Measurements from ENCODE around the gene INPP4B. TPM values are rescaled to one million over a fixed set of nuclear protein-coding genes. Genes with fewer than 3 reads are reported as not detected.

INPP4B gene
- polyA plus RNA-seq, 1 of the 3 experiments (the other 2 are of a cell fraction), result 0.08 TPM

DNA sequence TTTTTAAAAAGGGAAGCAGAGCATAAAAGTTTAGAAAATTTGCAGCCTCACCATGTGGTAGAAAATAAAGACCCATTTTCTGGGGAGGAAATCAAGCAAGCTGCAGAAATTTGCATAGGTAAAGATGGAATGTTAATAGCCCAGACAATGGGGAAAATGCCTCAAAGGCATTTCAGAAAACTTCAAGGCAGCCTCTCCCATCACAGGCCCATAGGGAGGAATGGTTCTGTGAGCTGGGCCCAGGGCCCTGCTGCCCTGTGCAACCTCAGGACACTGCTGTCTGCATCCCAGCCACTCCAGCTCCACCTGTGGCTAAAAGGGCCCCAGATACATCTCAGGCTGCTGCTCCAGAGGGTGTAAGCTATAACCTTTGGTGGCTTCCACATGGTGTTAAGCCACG, 137.9 kb downstream of the INPP4B start:
- Histone ChIP-seq H4K20me1 (ENCODE audit: insufficient read depth) (no peaks in the 10 kb centered on the region), H3F3A (replicated peaks; ENCODE audit: insufficient read depth) (no peaks in the 10 kb centered on the region), H3K79me2 (ENCODE audit: insufficient read depth) (no peaks in the 10 kb centered on the region; the same call in 1 of the 2 replicates), H3K9me2 (no peaks in the 10 kb centered on the region), H3K4me1 (ENCODE audit: control insufficient read depth in 1 of 2, insufficient read depth in 2 of 2, low read depth in 1 of 2, low read length in 1 of 2) (peaks cover 0 to 4% of the 10 kb centered on the region in 2 experiments; a peak in 1 of 4 replicates), H2AFZ (ENCODE audit: low read depth) (no peak overlapping the region), H3K4me2 (no peak overlapping the region), H3K9ac (no peak overlapping the region), H3K27me3 (ENCODE audit: insufficient read depth) (no peaks in the 10 kb centered on the region), H3K4me3 (ENCODE audit: low read depth in 2 of 2, low read length in 1 of 2) (no peak overlapping the region), H3K36me3 (replicated peaks in 1 of 2; ENCODE audit: control insufficient read depth in 1 of 2, insufficient read depth in 2 of 2, low read length in 1 of 2) (no peaks in the 10 kb centered on the region), H3K27ac (ENCODE audit: low read depth in 2 of 2, low read length in 1 of 2) (no peak overlapping the region), H3K9me3 (no peaks in the 10 kb centered on the region)
- TF ChIP-seq MEF2A (IDR thresholded peaks at IDR 0.05; ENCODE audit: borderline replicate concordance, low read depth) (no peak), EZH2phosphoT487 (IDR thresholded peaks at IDR 0.05; ENCODE audit: borderline replicate concordance, low read depth) (no peak), NRF1 (IDR thresholded peaks at IDR 0.05; ENCODE audit: low read depth, low read length) (no peak), MAX (IDR thresholded peaks at IDR 0.05; ENCODE audit: low read depth) (no peak)
- ChIA-PET POLR2A (no interaction called here), CTCF (interaction anchor here (0.6 kb wide), 1 partner anchor 986 kb away, joined by 3 read pairs; no protein-coding TSS in a partner anchor)
- no peak for DNase-seq
- 50% methylated on average over 1 of the region's 1 CpG for WGBS (ENCODE audit: low lambda C conversion rate)

GRCh38 chr4:142707401-142707800, 138.7 kb downstream of the INPP4B start:
- Histone ChIP-seq H2AFZ (ENCODE audit: low read depth) (no peak overlapping the region), H3K79me2 (ENCODE audit: insufficient read depth) (no peaks in the 10 kb centered on the region; the same call in 1 of the 2 replicates), H3K4me3 (ENCODE audit: low read depth in 2 of 2, low read length in 1 of 2) (no peak overlapping the region), H3F3A (replicated peaks; ENCODE audit: insufficient read depth) (no peaks in the 10 kb centered on the region), H4K20me1 (ENCODE audit: insufficient read depth) (no peaks in the 10 kb centered on the region), H3K4me1 (ENCODE audit: control insufficient read depth in 1 of 2, insufficient read depth in 2 of 2, low read depth in 1 of 2, low read length in 1 of 2) (peaks cover 0 to 4% of the 10 kb centered on the region in 2 experiments; a peak in 1 of 4 replicates), H3K4me2 (no peak overlapping the region), H3K9me3 (no peaks in the 10 kb centered on the region), H3K36me3 (replicated peaks in 1 of 2; ENCODE audit: control insufficient read depth in 1 of 2, insufficient read depth in 2 of 2, low read length in 1 of 2) (no peaks in the 10 kb centered on the region), H3K9me2 (no peaks in the 10 kb centered on the region), H3K27me3 (ENCODE audit: insufficient read depth) (no peaks in the 10 kb centered on the region), H3K9ac (no peak overlapping the region), H3K27ac (ENCODE audit: low read depth in 2 of 2, low read length in 1 of 2) (no peak overlapping the region)
- ChIA-PET POLR2A (no interaction called here), CTCF (no interaction called here)
- 40% methylated on average over 1 of the region's 1 CpG for WGBS (ENCODE audit: low lambda C conversion rate)
- TF ChIP-seq FOXM1 (IDR thresholded peaks at IDR 0.05; ENCODE audit: low read depth), result no peak
- no peak for TF ChIP-seq SIN3A (IDR thresholded peaks at IDR 0.05; ENCODE audit: borderline replicate concordance, low read depth, low read length)
- TF ChIP-seq RFX5 (IDR thresholded peaks at IDR 0.05; ENCODE audit: low read length), result no peak
- TF ChIP-seq SMC3 (IDR thresholded peaks at IDR 0.05; ENCODE audit: low read depth, low read length), result no peak
- no peak for TF ChIP-seq YY1 (IDR thresholded peaks at IDR 0.05; ENCODE audit: low read depth)
- no peak for TF ChIP-seq USF1 (IDR thresholded peaks at IDR 0.05; ENCODE audit: borderline replicate concordance, low read depth)
- TF ChIP-seq POLR2AphosphoS5 (IDR thresholded peaks at IDR 0.05; ENCODE audit: low read depth, low read length), result no peak
- TF ChIP-seq, protein P1, sequence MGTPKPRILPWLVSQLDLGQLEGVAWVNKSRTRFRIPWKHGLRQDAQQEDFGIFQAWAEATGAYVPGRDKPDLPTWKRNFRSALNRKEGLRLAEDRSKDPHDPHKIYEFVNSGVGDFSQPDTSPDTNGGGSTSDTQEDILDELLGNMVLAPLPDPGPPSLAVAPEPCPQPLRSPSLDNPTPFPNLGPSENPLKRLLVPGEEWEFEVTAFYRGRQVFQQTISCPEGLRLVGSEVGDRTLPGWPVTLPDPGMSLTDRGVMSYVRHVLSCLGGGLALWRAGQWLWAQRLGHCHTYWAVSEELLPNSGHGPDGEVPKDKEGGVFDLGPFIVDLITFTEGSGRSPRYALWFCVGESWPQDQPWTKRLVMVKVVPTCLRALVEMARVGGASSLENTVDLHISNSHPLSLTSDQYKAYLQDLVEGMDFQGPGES (IDR thresholded peaks at IDR 0.05; ENCODE audit: low read depth, low read length), result no peak
- no peak for TF ChIP-seq EP300 (IDR thresholded peaks at IDR 0.05; ENCODE audit: borderline replicate concordance in 1 of 2, low read depth in 1 of 2, low read length in 1 of 2)
- TF ChIP-seq ELF1 (IDR thresholded peaks at IDR 0.05), result no peak
- TF ChIP-seq NFIC (IDR thresholded peaks at IDR 0.05; ENCODE audit: borderline replicate concordance), result no peak
- no peak for TF ChIP-seq TEAD4 (IDR thresholded peaks at IDR 0.05; ENCODE audit: borderline replicate concordance, insufficient read depth)
- no peak for TF ChIP-seq RCOR1 (IDR thresholded peaks at IDR 0.05; ENCODE audit: low read length)
- TF ChIP-seq GABPA (IDR thresholded peaks at IDR 0.05; ENCODE audit: low read depth), result no peak
- no peak for TF ChIP-seq MEF2A (IDR thresholded peaks at IDR 0.05; ENCODE audit: borderline replicate concordance, low read depth)
- no peak for TF ChIP-seq CHD2 (IDR thresholded peaks at IDR 0.05; ENCODE audit: low read length, partially characterized antibody)
- no peak for TF ChIP-seq FOSL2 (IDR thresholded peaks at IDR 0.05; ENCODE audit: borderline replicate concordance, low read depth)
- TF ChIP-seq RAD21 (IDR thresholded peaks at IDR 0.05; ENCODE audit: low read length), result no peak
- TF ChIP-seq, protein P2, sequence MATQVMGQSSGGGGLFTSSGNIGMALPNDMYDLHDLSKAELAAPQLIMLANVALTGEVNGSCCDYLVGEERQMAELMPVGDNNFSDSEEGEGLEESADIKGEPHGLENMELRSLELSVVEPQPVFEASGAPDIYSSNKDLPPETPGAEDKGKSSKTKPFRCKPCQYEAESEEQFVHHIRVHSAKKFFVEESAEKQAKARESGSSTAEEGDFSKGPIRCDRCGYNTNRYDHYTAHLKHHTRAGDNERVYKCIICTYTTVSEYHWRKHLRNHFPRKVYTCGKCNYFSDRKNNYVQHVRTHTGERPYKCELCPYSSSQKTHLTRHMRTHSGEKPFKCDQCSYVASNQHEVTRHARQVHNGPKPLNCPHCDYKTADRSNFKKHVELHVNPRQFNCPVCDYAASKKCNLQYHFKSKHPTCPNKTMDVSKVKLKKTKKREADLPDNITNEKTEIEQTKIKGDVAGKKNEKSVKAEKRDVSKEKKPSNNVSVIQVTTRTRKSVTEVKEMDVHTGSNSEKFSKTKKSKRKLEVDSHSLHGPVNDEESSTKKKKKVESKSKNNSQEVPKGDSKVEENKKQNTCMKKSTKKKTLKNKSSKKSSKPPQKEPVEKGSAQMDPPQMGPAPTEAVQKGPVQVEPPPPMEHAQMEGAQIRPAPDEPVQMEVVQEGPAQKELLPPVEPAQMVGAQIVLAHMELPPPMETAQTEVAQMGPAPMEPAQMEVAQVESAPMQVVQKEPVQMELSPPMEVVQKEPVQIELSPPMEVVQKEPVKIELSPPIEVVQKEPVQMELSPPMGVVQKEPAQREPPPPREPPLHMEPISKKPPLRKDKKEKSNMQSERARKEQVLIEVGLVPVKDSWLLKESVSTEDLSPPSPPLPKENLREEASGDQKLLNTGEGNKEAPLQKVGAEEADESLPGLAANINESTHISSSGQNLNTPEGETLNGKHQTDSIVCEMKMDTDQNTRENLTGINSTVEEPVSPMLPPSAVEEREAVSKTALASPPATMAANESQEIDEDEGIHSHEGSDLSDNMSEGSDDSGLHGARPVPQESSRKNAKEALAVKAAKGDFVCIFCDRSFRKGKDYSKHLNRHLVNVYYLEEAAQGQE (IDR thresholded peaks at IDR 0.05; ENCODE audit: low read depth, low read length), result no peak
- DNase-seq, result no peak
